ENCODE results near the gene CRTC3.

CRTC3 gene

DNA sequence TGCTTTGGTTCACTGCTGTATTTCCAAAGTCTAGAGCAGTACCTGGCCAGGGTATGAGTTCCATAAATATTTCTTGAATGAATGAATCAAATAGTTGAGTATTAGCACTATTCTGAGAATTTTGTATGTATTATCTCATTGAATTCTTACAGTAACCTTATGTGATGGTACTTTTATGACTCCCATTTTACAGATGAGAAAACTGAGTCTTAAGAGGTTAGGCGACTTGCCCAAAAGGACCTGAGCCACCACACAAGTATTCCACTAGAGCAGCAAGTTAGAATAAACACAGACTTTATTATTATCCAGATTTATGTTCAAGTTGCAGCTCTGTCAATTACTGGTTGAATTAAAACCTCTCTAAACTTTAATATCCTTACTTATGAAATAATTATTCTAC lies 29.4 kb downstream of the CRTC3 start:
- Histone ChIP-seq H3K4ac (ENCODE audit: low read depth, low read length) (no peak overlapping the region), H2BK12ac (ENCODE audit: low read length) (no peak overlapping the region), H2AFZ (ENCODE audit: insufficient read depth, low read length, poor library complexity) (no peak overlapping the region), H3K27ac (ENCODE audit: low read depth, low read length) (peak overlapping the region; percentile 93), H3K14ac (ENCODE audit: low read length) (no peak overlapping the region), H3K4me3 (ENCODE audit: low read depth, low read length) (no peak overlapping the region), H2AK5ac (ENCODE audit: low read length) (no peak overlapping the region), H4K12ac (ENCODE audit: low read depth, low read length) (no peak overlapping the region), H3K27me3 (ENCODE audit: insufficient read depth, low read length) (no peaks in the 10 kb centered on the region), H4K91ac (ENCODE audit: low read depth, low read length) (no peak overlapping the region), H2BK120ac (ENCODE audit: insufficient read depth, low read length, poor library complexity) (no peak overlapping the region), H4K8ac (ENCODE audit: low read depth, low read length) (no peak overlapping the region), H3K9ac (ENCODE audit: low read length) (no peak overlapping the region), H3K18ac (ENCODE audit: low read length) (no peak overlapping the region), H3K4me1 (ENCODE audit: control insufficient read depth in 1 of 2, insufficient read depth in 2 of 2, low read length in 2 of 2) (peaks cover 27 to 40% of the 10 kb centered on the region in 2 experiments), H3K79me2 (ENCODE audit: control insufficient read depth, insufficient read depth, low read length, poor library complexity) (peaks cover 4% of the 10 kb centered on the region), H3K4me2 (ENCODE audit: low read length) (no peak overlapping the region), H3K36me3 (ENCODE audit: control insufficient read depth in 1 of 2, insufficient read depth in 2 of 2, low read length in 2 of 2) (no peaks in the 10 kb centered on the region), H3K9me3 (ENCODE audit: insufficient read depth, low read depth, low read length) (no peaks in the 10 kb centered on the region), H3K23ac (ENCODE audit: low read length) (no peak overlapping the region), H2BK5ac (ENCODE audit: low read depth, low read length, poor library complexity) (no peak overlapping the region), H3K79me1 (ENCODE audit: low read length) (peaks cover 21% of the 10 kb centered on the region)
- WGBS (ENCODE audit: extremely low coverage, insufficient coverage, insufficient read length): no CpG with 5 or more reads among the region's 1 CpG
- DNase-seq: peak in 1 of 2 donors; percentile 83

DNA sequence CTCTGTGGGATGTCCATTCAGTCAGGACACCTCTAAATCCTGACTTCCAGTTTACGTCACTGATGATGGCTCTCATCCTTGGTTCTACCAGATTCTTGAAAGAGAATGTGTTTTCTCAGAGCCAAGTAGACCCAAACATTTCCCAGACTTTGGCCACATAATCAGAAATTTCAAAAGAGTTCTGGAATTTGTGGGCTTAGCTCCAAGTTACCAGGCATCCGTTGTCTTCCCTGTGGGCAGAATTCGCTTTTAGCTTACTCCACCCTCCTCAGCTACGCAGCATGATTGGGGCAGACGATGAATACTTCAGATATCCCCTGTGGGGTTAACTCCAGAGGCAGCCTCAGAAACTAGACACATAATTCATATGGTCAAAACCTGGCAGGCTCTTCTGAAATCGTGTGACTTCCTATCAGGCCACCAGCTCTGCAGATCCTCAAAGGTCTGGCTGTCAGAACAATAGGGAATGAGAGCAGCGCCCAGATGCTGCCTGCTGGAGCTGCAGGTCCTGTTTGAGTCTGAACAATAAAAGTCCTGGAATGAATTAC lies 30.6 kb downstream of the CRTC3 start:
- Histone ChIP-seq H3K18ac (ENCODE audit: low read length) (no peak overlapping the region), H3K9me3 (ENCODE audit: insufficient read depth, low read depth, low read length) (no peaks in the 10 kb centered on the region), H2AFZ (ENCODE audit: insufficient read depth, low read length, poor library complexity) (no peak overlapping the region), H2BK5ac (ENCODE audit: low read depth, low read length, poor library complexity) (no peak overlapping the region), H4K8ac (ENCODE audit: low read depth, low read length) (no peak overlapping the region), H3K79me2 (ENCODE audit: control insufficient read depth, insufficient read depth, low read length, poor library complexity) (peaks cover 4% of the 10 kb centered on the region), H3K27ac (ENCODE audit: low read depth, low read length) (peak overlapping the region; percentile 93), H3K9ac (ENCODE audit: low read length) (no peak overlapping the region), H2AK5ac (ENCODE audit: low read length) (no peak overlapping the region), H3K4ac (ENCODE audit: low read depth, low read length) (no peak overlapping the region), H2BK12ac (ENCODE audit: low read length) (no peak overlapping the region), H3K27me3 (ENCODE audit: insufficient read depth, low read length) (no peaks in the 10 kb centered on the region), H3K14ac (ENCODE audit: low read length) (no peak overlapping the region), H4K12ac (ENCODE audit: low read depth, low read length) (no peak overlapping the region), H3K23ac (ENCODE audit: low read length) (no peak overlapping the region), H3K4me2 (ENCODE audit: low read length) (peak overlapping the region; percentile 39), H2BK120ac (ENCODE audit: insufficient read depth, low read length, poor library complexity) (no peak overlapping the region), H3K36me3 (ENCODE audit: control insufficient read depth in 1 of 2, insufficient read depth in 2 of 2, low read length in 2 of 2) (no peaks in the 10 kb centered on the region), H4K91ac (ENCODE audit: low read depth, low read length) (no peak overlapping the region), H3K4me1 (ENCODE audit: control insufficient read depth in 1 of 2, insufficient read depth in 2 of 2, low read length in 2 of 2) (peaks cover 27 to 43% of the 10 kb centered on the region in 2 experiments), H3K4me3 (ENCODE audit: low read depth, low read length) (no peak overlapping the region), H3K79me1 (ENCODE audit: low read length) (peaks cover 19% of the 10 kb centered on the region)
- no CpG with 5 or more reads among the region's 7 CpGs for WGBS (ENCODE audit: extremely low coverage, insufficient coverage, insufficient read length)
- peak; percentile 54 to 79 for DNase-seq

DNA sequence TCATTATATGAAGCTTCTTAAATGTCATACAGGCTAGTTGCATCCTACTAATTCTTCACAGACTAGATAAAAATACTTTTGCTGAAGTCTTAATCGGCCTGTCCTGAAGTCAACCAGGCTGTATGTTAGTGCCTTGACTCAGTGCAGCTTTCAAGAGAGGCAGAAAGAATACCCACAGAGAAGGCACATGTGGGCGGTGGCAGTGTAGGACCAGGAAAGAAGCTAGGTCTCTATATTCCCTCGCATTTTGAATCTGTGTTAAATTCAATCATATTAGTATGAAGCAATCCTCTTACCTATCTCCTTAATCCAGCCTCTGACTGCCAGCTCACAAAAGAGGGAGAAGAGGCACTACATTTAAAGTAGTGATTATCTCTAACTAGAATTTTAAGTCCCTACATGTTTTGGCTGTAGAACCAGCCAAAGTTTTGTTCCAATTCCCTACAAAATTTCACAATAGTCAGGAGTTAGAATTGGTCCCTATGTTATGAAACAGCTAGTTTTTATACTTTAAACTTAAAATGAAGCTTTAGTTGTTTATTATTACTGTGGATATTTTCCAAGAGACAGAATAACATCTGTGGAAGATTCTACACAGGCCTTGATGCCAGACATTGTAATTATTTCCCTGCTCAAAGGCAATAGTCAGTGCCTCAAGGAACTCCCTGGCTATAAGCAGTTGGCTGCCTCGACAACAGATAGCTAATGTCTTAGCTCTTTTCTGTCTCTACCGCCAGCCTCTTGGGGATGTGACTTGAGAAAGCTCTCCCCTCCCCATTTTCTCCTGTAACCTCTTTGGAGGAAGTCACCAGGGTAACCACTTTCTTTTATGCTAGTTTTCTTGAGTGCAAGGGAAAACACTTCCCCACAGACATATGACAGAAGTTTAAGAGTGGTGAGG lies 31.9 kb downstream of the CRTC3 start:
- no peak for DNase-seq
- Histone ChIP-seq H2BK5ac (ENCODE audit: low read depth, low read length, poor library complexity) (peak overlapping the region; percentile 81), H3K4me2 (ENCODE audit: low read length) (no peak overlapping the region), H2BK120ac (ENCODE audit: insufficient read depth, low read length, poor library complexity) (peak overlapping the region; percentile 78), H3K4ac (ENCODE audit: low read depth, low read length) (peak overlapping the region; percentile 59), H4K91ac (ENCODE audit: low read depth, low read length) (peak overlapping the region; percentile 70), H3K4me3 (ENCODE audit: low read depth, low read length) (no peak overlapping the region), H3K79me1 (ENCODE audit: low read length) (peaks cover 19% of the 10 kb centered on the region), H2AK5ac (ENCODE audit: low read length) (no peak overlapping the region), H2AFZ (ENCODE audit: insufficient read depth, low read length, poor library complexity) (no peak overlapping the region), H3K36me3 (ENCODE audit: control insufficient read depth in 1 of 2, insufficient read depth in 2 of 2, low read length in 2 of 2) (no peaks in the 10 kb centered on the region), H3K18ac (ENCODE audit: low read length) (no peak overlapping the region), H3K14ac (ENCODE audit: low read length) (peak overlapping the region; percentile 30), H3K79me2 (ENCODE audit: control insufficient read depth, insufficient read depth, low read length, poor library complexity) (peaks cover 4% of the 10 kb centered on the region), H3K4me1 (ENCODE audit: control insufficient read depth in 1 of 2, insufficient read depth in 2 of 2, low read length in 2 of 2) (peaks cover 27 to 43% of the 10 kb centered on the region in 2 experiments), H3K9ac (ENCODE audit: low read length) (no peak overlapping the region), H4K12ac (ENCODE audit: low read depth, low read length) (no peak overlapping the region), H3K27me3 (ENCODE audit: insufficient read depth, low read length) (no peaks in the 10 kb centered on the region), H3K27ac (ENCODE audit: low read depth, low read length) (peak overlapping the region; percentile 93), H3K23ac (ENCODE audit: low read length) (no peak overlapping the region), H2BK12ac (ENCODE audit: low read length) (peak overlapping the region; percentile 80), H3K9me3 (ENCODE audit: insufficient read depth, low read depth, low read length) (no peaks in the 10 kb centered on the region), H4K8ac (ENCODE audit: low read depth, low read length) (peak overlapping the region; percentile 18)
- no CpG with 5 or more reads among the region's 5 CpGs for WGBS (ENCODE audit: extremely low coverage, insufficient coverage, insufficient read length)

DNA sequence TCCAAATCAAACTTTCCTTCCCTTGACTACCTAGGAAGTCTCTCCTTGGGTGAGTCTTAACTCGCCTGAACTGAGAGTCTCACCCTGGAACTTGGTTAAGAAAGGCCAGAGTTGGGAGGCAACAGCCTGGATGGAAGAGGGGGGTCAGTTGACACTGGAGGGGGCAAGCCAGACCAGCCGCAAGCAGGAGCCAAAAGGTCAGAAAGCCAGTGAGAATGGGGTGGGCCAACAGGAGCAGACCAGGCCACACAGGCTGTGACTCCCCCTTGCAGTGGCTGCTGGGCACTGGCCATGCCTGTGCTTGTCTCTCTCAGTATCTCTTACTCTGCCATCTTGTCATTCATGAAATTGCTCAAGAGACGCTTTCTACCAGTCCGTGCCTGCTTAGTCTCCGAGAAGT lies 32.9 kb downstream of the CRTC3 start:
- no peak overlapping the region for H3K4ac ChIP-seq (ENCODE audit: low read depth, low read length)
- no CpG with 5 or more reads among the region's 5 CpGs for WGBS (ENCODE audit: extremely low coverage, insufficient coverage, insufficient read length)
- no peak for DNase-seq

More for the DNA sequence above, 32.9 kb downstream of the CRTC3 start:
- peak overlapping the region; percentile 22 for H4K91ac ChIP-seq (ENCODE audit: low read depth, low read length)
- no peak overlapping the region for H2AK5ac ChIP-seq (ENCODE audit: low read length)
- no peak overlapping the region for H2AFZ ChIP-seq (ENCODE audit: insufficient read depth, low read length, poor library complexity)
- no peak overlapping the region for H3K9ac ChIP-seq (ENCODE audit: low read length)
- H3K18ac ChIP-seq (ENCODE audit: low read length): peak overlapping the region; percentile 35
- peak overlapping the region; percentile 1 for H3K14ac ChIP-seq (ENCODE audit: low read length)
- H3K9me3 ChIP-seq (ENCODE audit: insufficient read depth, low read depth, low read length): peaks cover 2% of the 10 kb centered on the region
- no peak overlapping the region for H3K23ac ChIP-seq (ENCODE audit: low read length)
- no peak overlapping the region for H2BK12ac ChIP-seq (ENCODE audit: low read length)
- no peak overlapping the region for H3K4me2 ChIP-seq (ENCODE audit: low read length)
- no peaks in the 10 kb centered on the region for H3K36me3 ChIP-seq (ENCODE audit: control insufficient read depth in 1 of 2, insufficient read depth in 2 of 2, low read length in 2 of 2)
- H4K12ac ChIP-seq (ENCODE audit: low read depth, low read length): no peak overlapping the region
- no peak overlapping the region for H3K4me3 ChIP-seq (ENCODE audit: low read depth, low read length)
- H3K27me3 ChIP-seq (ENCODE audit: insufficient read depth, low read length): no peaks in the 10 kb centered on the region
- no peak overlapping the region for H2BK5ac ChIP-seq (ENCODE audit: low read depth, low read length, poor library complexity)
- peak overlapping the region; percentile 29 for H3K27ac ChIP-seq (ENCODE audit: low read depth, low read length)
- H3K4me1 ChIP-seq (ENCODE audit: control insufficient read depth in 1 of 2, insufficient read depth in 2 of 2, low read length in 2 of 2): peaks cover 21 to 37% of the 10 kb centered on the region in 2 experiments
- H3K79me1 ChIP-seq (ENCODE audit: low read length): peaks cover 17% of the 10 kb centered on the region
- peaks cover 4% of the 10 kb centered on the region for H3K79me2 ChIP-seq (ENCODE audit: control insufficient read depth, insufficient read depth, low read length, poor library complexity)
- H4K8ac ChIP-seq (ENCODE audit: low read depth, low read length): peak overlapping the region; percentile 7
- no peak overlapping the region for H2BK120ac ChIP-seq (ENCODE audit: insufficient read depth, low read length, poor library complexity)
